ENCODE results near the gene TGFB1.

Gene TGFB1

GRCh38 chr19:41339936-41340335 lies 13.8 kb downstream of the TGFB1 start:
- no peak for DNase-seq

DNA sequence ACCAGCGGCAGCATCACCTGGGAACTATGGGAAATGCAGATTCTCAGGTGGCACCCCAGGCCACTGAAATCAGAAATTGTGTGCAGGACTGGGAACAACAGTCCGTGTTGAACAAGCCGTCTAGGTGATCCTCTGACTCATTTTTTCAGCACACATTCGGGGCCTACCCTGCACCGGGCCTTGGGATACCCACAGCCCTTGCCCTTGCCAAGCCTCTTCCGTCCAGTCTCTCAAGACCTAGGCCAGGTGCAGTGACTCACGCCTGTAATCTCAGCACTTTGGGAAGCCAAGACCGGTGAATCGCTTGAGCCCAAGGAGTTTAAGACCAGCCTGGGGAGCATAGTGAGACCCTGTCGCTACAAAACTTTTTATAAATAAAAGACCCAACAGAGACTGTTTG lies 18.3 kb downstream of the TGFB1 start:
- no peak for DNase-seq

GRCh38 chr19:41334793-41335192 lies 18.9 kb downstream of the TGFB1 start:
- DNase-seq, result no peak

DNA sequence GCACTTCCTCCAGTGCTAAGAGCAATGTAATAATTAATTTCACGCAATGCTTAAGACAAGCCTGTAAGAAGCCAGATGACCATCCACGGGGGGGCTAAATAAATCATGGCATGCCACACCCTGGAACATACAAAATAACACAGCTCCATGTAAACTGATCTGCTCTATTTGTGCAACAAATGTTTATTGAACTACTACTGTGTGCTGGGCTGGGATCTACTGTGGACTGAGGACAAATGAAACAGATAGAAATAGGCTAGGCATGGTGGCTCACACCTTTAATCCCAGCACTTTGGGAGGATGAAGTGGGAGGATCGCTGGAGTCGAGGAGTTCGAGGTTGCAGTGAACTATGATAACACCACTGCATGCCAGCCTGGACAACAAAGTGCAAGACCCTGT lies 21.3 kb downstream of the TGFB1 start:
- no peak for DNase-seq

- no peak for DNase-seq
These were observed 21.7 kb downstream of the TGFB1 start for GRCh38 chr19:41332000-41332399.

GRCh38 chr19:41330946-41331678 lies 22.6 kb downstream of the TGFB1 start:
- DNase-seq, result peak in 1 of 5 experiments; percentile 23

GRCh38 chr19:41330481-41330880 lies 23.2 kb downstream of the TGFB1 start:
- DNase-seq, result peak in 1 of 5 experiments; percentile 49

DNA sequence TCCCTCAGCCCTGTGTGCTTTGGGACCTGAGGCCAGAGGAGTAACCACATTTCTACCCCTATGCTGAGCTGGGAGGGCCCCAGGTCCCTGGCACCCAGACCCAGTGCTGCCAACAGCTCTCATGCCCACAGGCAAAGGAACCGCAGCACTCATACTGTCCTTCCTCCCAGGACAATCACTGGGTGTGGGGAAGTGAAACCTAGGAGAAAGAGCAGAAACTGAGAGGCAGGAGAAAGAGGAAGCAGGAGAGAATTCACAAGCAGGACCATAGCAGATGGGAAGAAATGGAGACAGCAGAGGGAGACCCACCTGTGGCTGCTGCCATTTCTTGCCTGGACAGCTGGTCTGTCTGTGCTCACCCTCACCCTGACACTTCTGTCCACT lies 24.9 kb downstream of the TGFB1 start:
- no peak for DNase-seq

- peak in 3 of 5 experiments; percentile 30 to 81 (median 45) for DNase-seq
These were observed 25.4 kb downstream of the TGFB1 start for GRCh38 chr19:41328157-41328841.

- peak; percentile 62 to 100 (median 73) for DNase-seq
These were observed 26.1 kb downstream of the TGFB1 start for GRCh38 chr19:41327576-41328156.

DNA sequence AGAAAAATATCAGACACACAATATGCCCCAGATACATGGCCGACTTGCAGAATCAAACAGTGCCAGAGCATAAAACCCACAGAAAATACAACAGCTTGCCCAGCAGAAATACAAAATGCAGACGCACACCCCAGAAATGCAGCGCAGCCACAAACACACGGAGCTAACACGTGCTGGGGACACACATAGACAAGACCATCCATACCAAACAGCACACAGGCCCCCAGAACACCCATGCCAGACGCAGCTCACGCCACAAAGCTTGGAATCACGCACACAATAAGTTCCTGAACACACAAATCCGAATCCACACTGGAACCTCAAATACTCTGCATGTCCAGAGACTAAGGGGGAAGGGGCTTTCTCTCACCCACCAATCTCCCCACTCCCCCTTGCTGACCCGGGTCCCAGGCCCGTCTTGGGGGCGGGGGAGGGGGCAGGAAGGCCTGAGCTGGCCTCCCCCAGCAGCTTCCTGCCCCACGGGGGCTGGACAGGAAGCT lies 26.6 kb downstream of the TGFB1 start:
- peak in 1 of 5 experiments; percentile 66 for DNase-seq

DNA sequence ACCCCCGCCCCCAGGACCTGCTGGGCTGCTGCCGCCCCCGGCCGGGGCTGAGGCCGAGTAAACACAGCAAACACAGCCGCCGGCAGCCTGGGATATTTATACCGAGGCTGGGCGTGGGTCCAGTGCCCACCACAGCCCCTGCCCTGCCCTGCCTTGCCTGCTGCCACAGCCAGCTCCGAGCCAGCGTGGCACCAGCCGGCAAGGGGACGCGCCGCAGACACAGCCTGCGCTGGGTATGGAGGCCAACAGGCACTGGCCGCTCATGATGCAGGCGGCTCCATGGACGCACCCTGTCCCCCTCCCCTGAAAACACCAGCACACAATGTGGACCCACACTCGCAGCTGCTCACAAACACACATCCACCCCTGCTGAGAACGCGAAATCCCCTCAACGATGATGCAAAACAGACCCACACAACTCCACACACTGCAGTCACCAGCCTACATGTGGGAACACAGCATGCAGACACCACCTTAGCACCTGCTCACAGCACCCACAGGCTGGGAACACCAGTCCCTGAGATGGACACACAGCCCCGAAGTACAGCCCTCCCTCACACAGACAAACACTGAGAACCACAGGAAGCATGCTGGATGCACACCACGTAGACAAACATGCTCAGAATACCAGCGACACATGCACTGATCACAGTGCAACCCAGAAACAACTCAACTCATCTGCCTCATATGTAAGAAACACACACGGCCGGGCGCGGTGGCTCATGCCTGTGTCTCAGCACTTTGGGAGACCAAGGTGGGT lies 27.6 kb downstream of the TGFB1 start:
- peak in 2 of 5 experiments; percentile 48 to 58 for DNase-seq

- DNase-seq, result no peak
These were observed 28.1 kb downstream of the TGFB1 start for GRCh38 chr19:41325640-41325946.

DNA sequence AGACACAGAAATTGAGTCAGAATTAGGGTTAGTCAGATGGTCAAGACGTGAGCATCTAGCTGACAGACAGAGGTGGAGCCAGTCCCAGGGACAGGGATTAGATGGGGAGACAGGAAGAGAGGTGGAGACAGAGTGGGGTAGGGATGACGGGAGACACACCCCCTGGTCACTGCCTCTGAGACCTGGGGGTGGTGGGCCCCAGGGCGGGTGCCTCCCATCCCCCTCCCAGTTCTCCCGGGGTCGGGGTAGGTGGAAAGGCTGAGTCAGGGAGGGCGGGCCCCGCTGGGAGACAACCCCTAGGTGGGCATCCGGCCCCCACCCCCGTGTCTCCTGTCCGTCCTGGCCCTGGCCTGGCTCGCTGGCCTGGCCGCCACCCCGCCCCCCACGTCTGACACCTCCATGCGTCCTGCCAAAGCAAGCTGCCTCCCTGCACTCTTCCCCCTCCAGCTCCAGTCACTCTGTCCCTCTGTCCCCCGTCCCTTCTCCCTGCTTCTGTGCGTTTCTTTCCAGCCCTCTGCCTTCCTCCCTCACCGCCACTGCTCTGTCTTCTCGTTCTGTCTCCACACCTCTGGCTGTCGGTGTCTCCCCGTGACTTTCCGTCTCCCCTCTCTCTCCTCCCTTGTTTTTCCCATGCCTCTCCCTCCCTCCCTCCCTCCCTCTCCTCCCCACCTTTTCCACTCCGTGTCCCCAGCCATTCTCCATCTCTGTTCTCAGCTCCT lies 28.6 kb downstream of the TGFB1 start:
- DNase-seq, result peak in 1 of 5 experiments; percentile 47

DNA sequence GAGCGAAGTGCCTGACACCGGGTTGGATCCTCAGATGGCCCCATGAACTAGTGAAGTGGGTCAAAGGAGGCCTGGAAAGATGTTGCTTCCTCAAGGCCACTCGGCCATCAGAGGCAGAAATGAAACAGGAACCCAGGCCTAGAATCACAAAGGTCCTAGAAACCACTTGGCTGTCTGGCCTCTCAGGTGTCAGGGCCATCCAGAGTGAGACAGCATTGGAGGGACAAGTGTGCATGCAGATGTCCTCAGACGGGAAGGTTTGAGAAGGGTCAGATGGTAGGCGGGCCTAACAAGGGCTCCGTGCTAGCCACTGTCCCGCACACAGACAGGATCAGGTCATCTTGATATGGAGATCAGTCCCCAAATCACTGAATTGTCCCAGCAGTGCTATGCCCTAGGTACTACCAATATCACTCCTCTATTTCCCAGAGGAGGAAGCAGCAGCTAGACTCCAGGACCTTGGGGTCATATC lies 29.5 kb downstream of the TGFB1 start:
- DNase-seq, result no peak

- DNase-seq, result no peak
These were observed 30.1 kb downstream of the TGFB1 start for GRCh38 chr19:41323430-41324125.

- no peak for DNase-seq
These were observed 30.7 kb downstream of the TGFB1 start for GRCh38 chr19:41323023-41323422.

- DNase-seq, result no peak
These were observed 31.3 kb downstream of the TGFB1 start for GRCh38 chr19:41322451-41322850.

GRCh38 chr19:41321600-41322270 lies 32.0 kb downstream of the TGFB1 start:
- DNase-seq, result peak in 1 of 5 experiments; percentile 17

GRCh38 chr19:41321204-41321599 lies 32.5 kb downstream of the TGFB1 start:
- DNase-seq, result no peak

DNA sequence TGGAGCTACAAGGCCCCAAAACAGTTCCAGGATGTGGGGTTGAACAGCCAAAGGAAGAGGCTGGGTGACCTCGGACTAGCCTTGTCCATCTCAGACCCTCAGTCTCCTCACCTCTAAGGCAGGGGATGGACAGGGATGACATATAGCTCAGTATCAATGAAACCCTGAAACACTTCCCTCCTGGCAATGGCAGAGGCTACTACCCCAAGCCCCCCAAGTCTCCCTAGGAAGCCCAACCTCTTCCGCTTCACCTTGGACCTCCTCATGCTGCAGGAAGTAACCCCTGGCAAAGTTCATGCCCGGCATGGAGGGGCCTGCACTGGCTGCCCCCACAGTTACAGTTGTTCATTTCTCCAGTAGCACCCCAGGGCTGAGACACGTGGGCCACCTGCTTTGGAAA lies 33.2 kb downstream of the TGFB1 start:
- no peak for DNase-seq

Data from T-helper 2 cell (primary cell).